Measurements from ENCODE around the gene HS3ST5. TPM values are rescaled to one million over a fixed set of nuclear protein-coding genes. Genes with fewer than 3 reads are reported as not detected.

Gene HS3ST5
- polyA plus RNA-seq, 3 donors = not detected

DNA sequence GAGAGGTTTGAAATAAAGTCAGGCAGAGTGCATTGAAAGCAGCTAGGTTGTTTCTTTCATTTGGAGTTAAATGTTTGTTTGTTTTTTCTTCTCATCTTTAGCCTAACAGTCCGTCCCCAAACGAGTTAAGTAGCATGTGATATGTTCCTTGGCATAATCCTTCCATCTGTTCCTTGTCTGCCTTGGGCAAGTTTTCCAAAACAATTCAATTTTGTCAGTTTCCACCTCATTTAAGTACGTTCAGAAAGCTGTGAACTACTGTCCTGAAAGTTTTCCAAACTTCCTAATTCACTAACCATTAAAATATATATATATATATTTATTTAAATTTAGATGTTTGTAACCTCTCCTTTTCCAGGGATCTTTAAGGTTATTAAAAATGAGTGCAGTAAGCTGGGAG is 310.1 kb downstream of the HS3ST5 start:
- H3K79me2 ChIP-seq (ENCODE audit: insufficient read depth, low read length) = no peaks in the 10 kb centered on the region
- intact Hi-C loops (cut with micrococcal nuclease) = no loop called here
- H3K9ac ChIP-seq (ENCODE audit: insufficient read depth, low read length, poor library complexity, severe bottlenecking) = no peak overlapping the region
- no CpG with 5 or more reads among the region's 3 CpGs for WGBS (ENCODE audit: insufficient coverage)
- no peaks in the 10 kb centered on the region for H3K4me1 ChIP-seq (ENCODE audit: control insufficient read depth in 1 of 2, insufficient read depth in 2 of 2, low read length in 2 of 2)
- H4K20me1 ChIP-seq (ENCODE audit: insufficient read depth, low read length) = no peaks in the 10 kb centered on the region
- no peak overlapping the region for H2AFZ ChIP-seq (ENCODE audit: insufficient read depth, low read depth, low read length, poor library complexity, severe bottlenecking)
- Mint-ChIP-seq H3K27ac (no peak overlapping the region), H3K4me3 (no peak overlapping the region), H3K36me3 (no peaks in the 10 kb centered on the region), H3K4me1 (no peaks in the 10 kb centered on the region), H3K27me3 (ENCODE audit: low read depth in 3 of 3) (no peaks in the 10 kb centered on the region), H3K9me3 (peaks cover 0 to 10% (median 3%) of the 10 kb centered on the region in 7 donors)
- DNase-seq = no peak
- no peaks in the 10 kb centered on the region for H3K36me3 ChIP-seq (replicated peaks in 1 of 2; ENCODE audit: control insufficient read depth in 1 of 2, insufficient read depth in 2 of 2, low read length in 2 of 2)
- TF ChIP-seq, protein P1, sequence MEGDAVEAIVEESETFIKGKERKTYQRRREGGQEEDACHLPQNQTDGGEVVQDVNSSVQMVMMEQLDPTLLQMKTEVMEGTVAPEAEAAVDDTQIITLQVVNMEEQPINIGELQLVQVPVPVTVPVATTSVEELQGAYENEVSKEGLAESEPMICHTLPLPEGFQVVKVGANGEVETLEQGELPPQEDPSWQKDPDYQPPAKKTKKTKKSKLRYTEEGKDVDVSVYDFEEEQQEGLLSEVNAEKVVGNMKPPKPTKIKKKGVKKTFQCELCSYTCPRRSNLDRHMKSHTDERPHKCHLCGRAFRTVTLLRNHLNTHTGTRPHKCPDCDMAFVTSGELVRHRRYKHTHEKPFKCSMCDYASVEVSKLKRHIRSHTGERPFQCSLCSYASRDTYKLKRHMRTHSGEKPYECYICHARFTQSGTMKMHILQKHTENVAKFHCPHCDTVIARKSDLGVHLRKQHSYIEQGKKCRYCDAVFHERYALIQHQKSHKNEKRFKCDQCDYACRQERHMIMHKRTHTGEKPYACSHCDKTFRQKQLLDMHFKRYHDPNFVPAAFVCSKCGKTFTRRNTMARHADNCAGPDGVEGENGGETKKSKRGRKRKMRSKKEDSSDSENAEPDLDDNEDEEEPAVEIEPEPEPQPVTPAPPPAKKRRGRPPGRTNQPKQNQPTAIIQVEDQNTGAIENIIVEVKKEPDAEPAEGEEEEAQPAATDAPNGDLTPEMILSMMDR (IDR thresholded peaks at IDR 0.05) = no peak
- no peak overlapping the region for H3K4me2 ChIP-seq (replicated peaks; ENCODE audit: extremely low read depth, low read length, poor library complexity, severe bottlenecking)
- H3K4me3 ChIP-seq (replicated peaks in 1 of 3; ENCODE audit: low read depth in 2 of 3, low read length in 3 of 3) = no peak overlapping the region
- no peaks in the 10 kb centered on the region for H3K27me3 ChIP-seq (ENCODE audit: control insufficient read depth in 2 of 2, insufficient read depth in 2 of 2, low read length in 2 of 2)
- no peak overlapping the region for H3K27ac ChIP-seq (ENCODE audit: low read depth in 1 of 2, low read length in 2 of 2)
- no peaks in the 10 kb centered on the region for H3K9me3 ChIP-seq (replicated peaks in 1 of 2; ENCODE audit: control insufficient read depth in 1 of 2, insufficient read depth in 1 of 2, low read length in 2 of 2)

DNA sequence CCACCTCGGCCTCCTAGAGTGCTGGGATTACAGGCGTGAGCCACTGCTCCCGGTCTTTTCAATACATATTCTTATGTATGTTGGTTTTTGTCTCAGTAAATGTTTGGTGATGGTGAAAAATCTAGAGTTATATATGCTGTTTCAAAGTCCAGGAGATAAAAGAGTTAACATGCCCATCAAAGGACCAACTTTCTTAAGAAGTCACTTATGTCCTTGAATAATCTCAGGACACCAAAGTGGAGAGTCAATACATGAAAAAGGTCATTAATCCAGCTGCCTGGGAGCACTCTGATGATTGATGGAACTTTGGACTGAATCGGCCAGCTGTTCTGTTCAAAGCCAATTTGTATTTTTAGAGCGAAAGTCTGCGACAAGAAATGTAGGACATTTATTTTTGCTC is 312.1 kb downstream of the HS3ST5 start:
- 100% methylated on average over 3 of the region's 6 CpGs for WGBS (ENCODE audit: insufficient coverage)
- intact Hi-C loops (cut with micrococcal nuclease) = no loop called here
- no peaks in the 10 kb centered on the region for H3K27me3 Mint-ChIP-seq (ENCODE audit: low read depth in 3 of 3)
- no peak overlapping the region for H3K27ac ChIP-seq (ENCODE audit: low read depth in 1 of 2, low read length in 2 of 2)
- no peaks in the 10 kb centered on the region for H3K4me1 Mint-ChIP-seq
- H3K9me3 ChIP-seq (replicated peaks in 1 of 2; ENCODE audit: control insufficient read depth in 1 of 2, insufficient read depth in 1 of 2, low read length in 2 of 2) = no peaks in the 10 kb centered on the region
- H3K36me3 ChIP-seq (replicated peaks in 1 of 2; ENCODE audit: control insufficient read depth in 1 of 2, insufficient read depth in 2 of 2, low read length in 2 of 2) = no peaks in the 10 kb centered on the region
- no peak overlapping the region for H3K4me3 Mint-ChIP-seq
- no peaks in the 10 kb centered on the region for H3K4me1 ChIP-seq (ENCODE audit: control insufficient read depth in 1 of 2, insufficient read depth in 2 of 2, low read length in 2 of 2)
- H4K20me1 ChIP-seq (ENCODE audit: insufficient read depth, low read length) = no peaks in the 10 kb centered on the region
- peaks cover 0 to 8% (median 5%) of the 10 kb centered on the region in 7 donors for H3K9me3 Mint-ChIP-seq
- no peak for DNase-seq
- no peaks in the 10 kb centered on the region for H3K36me3 Mint-ChIP-seq
- no peak overlapping the region for H3K9ac ChIP-seq (ENCODE audit: insufficient read depth, low read length, poor library complexity, severe bottlenecking)
- TF ChIP-seq, protein P1 (IDR thresholded peaks at IDR 0.05) = no peak
- H3K4me2 ChIP-seq (replicated peaks; ENCODE audit: extremely low read depth, low read length, poor library complexity, severe bottlenecking) = no peak overlapping the region
- no peak overlapping the region for H2AFZ ChIP-seq (ENCODE audit: insufficient read depth, low read depth, low read length, poor library complexity, severe bottlenecking)
- H3K27me3 ChIP-seq (ENCODE audit: control insufficient read depth in 2 of 2, insufficient read depth in 2 of 2, low read length in 2 of 2) = no peaks in the 10 kb centered on the region
- H3K4me3 ChIP-seq (replicated peaks in 1 of 3; ENCODE audit: low read depth in 2 of 3, low read length in 3 of 3) = no peak overlapping the region
- no peak overlapping the region for H3K27ac Mint-ChIP-seq
- H3K79me2 ChIP-seq (ENCODE audit: insufficient read depth, low read length) = no peaks in the 10 kb centered on the region
